Duodenal mucosa (tissue), 2 donors: ENCODE results near the gene C20orf204.

ENCODE experiments used
- H3K27ac ChIP-seq: one replicate; pipeline ENCODE4 v1.7.0; 2013; ENCODE audit warnings: low read depth, low read length
- H3K27me3 ChIP-seq, 2 donors: one replicate each; pipeline ENCODE4 v1.7.0; 2013; ENCODE audit warnings: low read length in 2 of 2, control low read depth in 1 of 2; ENCODE audit not compliant: insufficient read depth in 2 of 2, control insufficient read depth in 1 of 2
- H3K36me3 ChIP-seq, 2 donors: one replicate each; pipeline ENCODE4 v1.7.0; 2013; ENCODE audit warnings: low read length in 2 of 2, control low read depth in 1 of 2; ENCODE audit not compliant: insufficient read depth in 2 of 2, control insufficient read depth in 1 of 2
- H3K4me1 ChIP-seq, 2 donors: one replicate each; pipeline ENCODE4 v1.7.0; 2013; ENCODE audit warnings: low read length in 2 of 2, control low read depth in 1 of 2; ENCODE audit not compliant: insufficient read depth in 2 of 2, control insufficient read depth in 1 of 2
- H3K4me3 ChIP-seq, 2 donors: one replicate each; pipeline ENCODE4 v1.7.0; 2013; ENCODE audit warnings: low read length in 2 of 2, low read depth in 1 of 2
- H3K9ac ChIP-seq, 2 donors: one replicate each; pipeline ENCODE4 v1.7.0; 2013; ENCODE audit warnings: low read length in 2 of 2, low read depth in 1 of 2
- H3K9me3 ChIP-seq, 2 donors: one replicate each; pipeline ENCODE4 v1.7.0; 2013; ENCODE audit warnings: low read length in 2 of 2, control low read depth in 1 of 2; ENCODE audit not compliant: control insufficient read depth in 1 of 2

C20orf204 gene

DNA sequence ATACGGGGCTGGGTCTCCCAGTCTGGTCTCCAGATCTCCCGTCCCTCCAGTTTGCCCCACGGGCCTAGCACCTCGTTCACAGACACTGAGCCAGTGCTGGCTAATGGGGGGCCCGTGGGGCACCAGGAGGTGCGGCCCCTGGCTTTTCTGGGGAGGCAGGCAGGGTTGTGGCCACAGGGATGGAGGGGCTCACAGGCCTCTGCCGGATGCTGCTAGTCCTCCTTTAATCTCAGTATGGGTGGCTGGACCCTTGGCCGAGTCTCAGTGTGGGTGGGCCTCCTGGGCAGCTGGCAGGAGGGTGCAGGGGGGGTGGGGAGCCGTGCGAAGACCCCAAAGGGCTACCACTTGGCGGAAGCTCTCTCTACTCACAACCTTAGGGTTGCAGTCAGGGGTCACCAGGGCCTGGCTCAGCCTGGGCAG lies 15.1 kb downstream of the C20orf204 start:
- no peaks in the 10 kb centered on the region for H3K4me1 ChIP-seq

GRCh38 chr20:64051561-64052325 lies 15.8 kb downstream of the C20orf204 start:
- Histone ChIP-seq H3K27ac (peak overlapping the region; percentile 50), H3K9me3 (no peaks in the 10 kb centered on the region), H3K36me3 (no peaks in the 10 kb centered on the region), H3K4me3 (no peak overlapping the region), H3K27me3 (peaks cover 63 to 69% of the 10 kb centered on the region in 2 donors), H3K4me1 (no peaks in the 10 kb centered on the region), H3K9ac (no peak overlapping the region)

More for the DNA sequence above, 15.1 kb downstream of the C20orf204 start:
- no peak overlapping the region for H3K9ac ChIP-seq
- no peak overlapping the region for H3K4me3 ChIP-seq
- no peaks in the 10 kb centered on the region for H3K36me3 ChIP-seq
- no peaks in the 10 kb centered on the region for H3K9me3 ChIP-seq
- peak overlapping the region; percentile 44 for H3K27ac ChIP-seq
- H3K27me3 ChIP-seq: peaks cover 67 to 71% of the 10 kb centered on the region in 2 donors

DNA sequence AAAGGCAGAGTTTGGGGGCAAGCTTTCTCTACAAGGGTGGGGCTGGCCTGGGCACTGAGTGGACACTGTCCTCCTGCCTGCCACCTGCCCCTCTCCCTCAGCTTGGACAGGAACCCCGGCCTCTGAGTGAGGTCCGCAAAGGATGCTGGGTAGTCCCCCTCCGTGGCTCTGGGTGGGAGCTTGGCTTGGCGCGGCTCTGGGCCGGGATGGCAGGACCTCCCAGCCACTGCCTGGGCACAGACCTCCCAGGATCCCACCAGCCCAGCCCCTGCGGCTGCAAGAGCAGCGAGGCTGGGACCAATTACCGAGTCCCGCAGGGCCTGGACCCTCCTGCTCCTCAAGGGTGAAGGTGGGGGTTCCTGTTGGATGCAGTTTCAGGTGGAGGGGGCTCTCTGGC lies 16.3 kb downstream of the C20orf204 start:
- Histone ChIP-seq H3K27me3 (peaks cover 65 to 69% of the 10 kb centered on the region in 2 donors), H3K9me3 (no peaks in the 10 kb centered on the region), H3K4me3 (no peak overlapping the region), H3K9ac (no peak overlapping the region), H3K4me1 (peaks cover under 1 to 4% of the 10 kb centered on the region in 2 donors), H3K36me3 (no peaks in the 10 kb centered on the region), H3K27ac (no peak overlapping the region)

DNA sequence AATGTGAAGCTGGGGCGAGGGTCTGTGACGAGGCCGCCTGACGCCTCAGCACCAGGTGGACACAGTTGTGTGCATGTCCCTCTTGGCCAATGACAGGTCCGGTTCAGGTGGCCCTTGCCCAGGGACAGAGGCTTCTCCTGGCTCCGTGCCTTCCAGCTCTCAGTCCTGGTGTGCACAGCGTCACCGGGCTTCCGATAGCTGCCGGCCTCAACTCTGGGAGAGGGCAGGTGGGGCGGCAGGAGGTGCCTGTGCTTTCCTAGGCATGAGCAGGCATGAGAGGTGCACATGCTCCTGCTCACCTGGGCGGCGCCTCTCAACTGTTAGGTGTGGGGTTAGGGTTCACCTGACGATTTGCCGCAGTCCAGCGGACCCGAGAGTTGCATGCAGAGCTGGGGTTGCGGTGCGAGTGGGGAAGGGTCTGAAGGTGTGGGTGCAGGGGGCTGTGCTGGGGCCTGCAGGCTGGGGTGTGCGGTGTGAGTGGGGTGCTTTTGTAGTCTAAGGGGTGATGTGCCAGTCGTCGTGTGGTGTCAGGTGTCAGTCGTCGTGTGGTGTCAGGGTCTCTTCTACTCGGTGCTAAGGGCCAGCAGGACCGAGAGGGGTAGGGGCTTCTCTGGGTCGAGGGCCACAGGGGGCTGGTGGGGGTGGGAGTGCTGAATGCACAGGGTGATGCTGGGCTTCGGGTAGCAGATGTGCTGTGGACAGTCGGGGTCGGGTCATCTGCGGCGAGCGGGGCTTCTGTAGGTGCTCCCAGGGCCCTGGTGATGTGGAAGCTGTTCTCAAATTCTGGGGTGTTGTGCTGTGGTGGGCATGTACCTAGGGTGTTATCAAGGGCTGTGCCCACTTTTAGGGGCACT lies 17.2 kb downstream of the C20orf204 start:
- Histone ChIP-seq H3K9me3 (no peaks in the 10 kb centered on the region), H3K4me3 (no peak overlapping the region), H3K27ac (no peak overlapping the region), H3K4me1 (peaks cover 5 to 6% of the 10 kb centered on the region in 2 donors), H3K36me3 (no peaks in the 10 kb centered on the region), H3K27me3 (peaks cover 64 to 68% of the 10 kb centered on the region in 2 donors), H3K9ac (no peak overlapping the region)

DNA sequence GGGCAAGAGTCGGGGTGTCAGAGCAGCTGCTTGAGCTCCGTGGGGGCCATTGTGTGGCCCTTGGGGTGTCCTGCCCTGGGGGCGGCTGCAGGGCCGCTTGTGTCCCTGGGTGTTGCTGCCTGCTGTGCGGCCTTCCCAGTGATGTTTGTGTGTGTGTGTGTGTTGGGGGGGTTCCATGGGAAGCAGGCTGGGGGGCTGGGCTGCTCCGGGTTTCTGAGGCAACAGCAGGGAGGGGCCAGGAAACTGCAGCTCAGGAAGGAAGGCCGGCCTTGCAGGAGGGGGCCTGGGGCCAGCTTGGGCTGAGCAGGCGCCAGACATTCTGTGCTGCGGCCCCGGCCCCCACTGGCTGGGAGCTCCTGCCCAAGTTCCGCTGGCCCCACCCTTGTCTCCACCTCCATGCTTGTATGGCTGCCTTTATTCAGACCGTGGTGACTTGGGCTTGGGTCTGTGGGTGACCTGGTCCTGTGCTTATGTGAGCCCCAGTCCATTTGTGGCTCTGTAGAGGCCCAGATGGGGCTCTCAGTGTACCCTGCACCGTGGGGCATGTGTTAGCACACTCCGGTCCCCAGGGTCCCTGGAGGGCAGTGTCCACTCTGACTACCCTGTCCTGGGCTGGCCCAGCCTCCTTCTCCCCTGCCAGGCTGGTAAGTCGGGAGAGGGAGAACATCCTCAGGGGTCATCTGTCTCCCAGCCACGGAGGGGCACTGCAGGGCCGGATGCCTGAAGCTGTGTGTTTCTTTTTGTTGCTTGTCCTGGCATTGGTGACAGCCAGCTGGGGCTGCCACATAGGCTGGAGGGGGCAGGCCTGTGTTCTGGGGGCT lies 18.1 kb downstream of the C20orf204 start:
- H3K4me1 ChIP-seq: peaks cover 5 to 6% of the 10 kb centered on the region in 2 donors

GRCh38 chr20:64055396-64055892 lies 19.5 kb downstream of the C20orf204 start:
- no peak overlapping the region for H3K4me3 ChIP-seq
- H3K4me1 ChIP-seq: peaks cover 5 to 6% of the 10 kb centered on the region in 2 donors
- no peaks in the 10 kb centered on the region for H3K9me3 ChIP-seq
- H3K9ac ChIP-seq: no peak overlapping the region
- H3K27ac ChIP-seq: peak overlapping the region; percentile 62
- peaks cover 56 to 61% of the 10 kb centered on the region in 2 donors for H3K27me3 ChIP-seq
- H3K36me3 ChIP-seq: no peaks in the 10 kb centered on the region

More for the DNA sequence above, 18.1 kb downstream of the C20orf204 start:
- no peak overlapping the region for H3K9ac ChIP-seq
- no peak overlapping the region for H3K4me3 ChIP-seq
- H3K27me3 ChIP-seq: peaks cover 64 to 68% of the 10 kb centered on the region in 2 donors
- peak overlapping the region; percentile 42 for H3K27ac ChIP-seq
- no peaks in the 10 kb centered on the region for H3K9me3 ChIP-seq
- H3K36me3 ChIP-seq: no peaks in the 10 kb centered on the region

GRCh38 chr20:64055893-64056638 lies 20.1 kb downstream of the C20orf204 start:
- peak overlapping the region; percentile 62 for H3K27ac ChIP-seq
- H3K36me3 ChIP-seq: no peaks in the 10 kb centered on the region
- no peaks in the 10 kb centered on the region for H3K9me3 ChIP-seq
- H3K4me3 ChIP-seq: no peak overlapping the region
- no peak overlapping the region for H3K9ac ChIP-seq
- peaks cover 5 to 6% of the 10 kb centered on the region in 2 donors for H3K4me1 ChIP-seq
- peaks cover 51 to 57% of the 10 kb centered on the region in 2 donors for H3K27me3 ChIP-seq

- Histone ChIP-seq H3K27me3 (peaks cover 46 to 52% of the 10 kb centered on the region in 2 donors), H3K4me3 (no peak overlapping the region), H3K9ac (no peak overlapping the region)
These were observed 20.6 kb downstream of the C20orf204 start for GRCh38 chr20:64056639-64056888.

DNA sequence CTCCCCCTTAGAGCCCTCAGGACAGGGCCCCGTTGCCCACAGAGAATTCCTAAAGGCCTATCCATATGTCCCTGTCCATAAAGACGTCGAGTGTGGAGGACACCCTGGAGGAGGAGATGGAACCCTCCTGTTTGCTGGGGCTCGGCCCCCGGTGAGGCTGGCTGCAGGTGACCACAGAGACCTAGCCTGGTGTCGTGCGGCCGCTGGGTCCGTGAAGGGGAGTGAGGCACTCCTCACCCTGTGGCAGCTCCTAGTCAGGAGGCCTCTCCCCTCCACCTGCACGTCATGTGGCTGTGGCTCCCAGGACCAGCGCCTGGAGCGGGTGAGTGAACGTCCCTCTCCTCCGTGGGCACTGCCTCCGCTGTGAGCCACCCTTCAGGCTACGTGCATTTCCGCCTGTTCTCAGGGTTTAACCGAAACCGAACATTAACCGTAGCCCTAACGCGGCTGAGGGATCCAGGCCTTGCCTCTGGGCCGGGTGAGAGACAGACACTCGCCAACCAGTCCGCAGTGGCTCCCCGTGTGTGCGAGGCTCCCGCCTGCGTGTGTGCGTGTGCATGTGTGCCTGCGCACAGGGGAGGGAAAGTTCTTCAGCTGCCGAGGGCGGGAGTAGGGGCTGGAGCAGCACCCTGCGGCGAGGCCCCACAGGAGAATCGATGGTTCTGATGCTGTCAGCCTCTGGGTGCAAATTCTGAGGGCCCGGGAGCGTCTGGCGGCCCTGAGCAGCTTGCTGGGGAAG lies 21.1 kb downstream of the C20orf204 start:
- peak overlapping the region; percentile 9 to 16 for H3K4me3 ChIP-seq
- no peaks in the 10 kb centered on the region for H3K9me3 ChIP-seq
- H3K27ac ChIP-seq: no peak overlapping the region
- peaks cover 41 to 47% of the 10 kb centered on the region in 2 donors for H3K27me3 ChIP-seq
- no peaks in the 10 kb centered on the region for H3K36me3 ChIP-seq
- H3K4me1 ChIP-seq: peaks cover 5 to 7% of the 10 kb centered on the region in 2 donors
- H3K9ac ChIP-seq: no peak overlapping the region

More at GRCh38 chr20:64056639-64056888, 20.6 kb downstream of the C20orf204 start:
- no peaks in the 10 kb centered on the region for H3K36me3 ChIP-seq
- H3K27ac ChIP-seq: no peak overlapping the region
- H3K4me1 ChIP-seq: peaks cover 5 to 6% of the 10 kb centered on the region in 2 donors
- no peaks in the 10 kb centered on the region for H3K9me3 ChIP-seq
